ENCODE results near the gene ARSB.

ARSB gene

GRCh38 chr5:78979117-78979742 is 5.9 kb downstream of the ARSB start:
- Histone ChIP-seq H3K9me2 (replicated peaks; ENCODE audit: low read depth, low read length) (no peaks in the 10 kb centered on the region), H3K9me3 (ENCODE audit: insufficient read depth, low read depth, low read length) (no peaks in the 10 kb centered on the region), H3K79me2 (ENCODE audit: insufficient read depth, low read length) (peaks cover 21% of the 10 kb centered on the region; the same call in 1 of the 2 replicates), H3K4me2 (ENCODE audit: low read depth, low read length, poor library complexity, severe bottlenecking) (no peak overlapping the region), H4K20me1 (ENCODE audit: insufficient read depth, low read length, poor library complexity, severe bottlenecking) (no peaks in the 10 kb centered on the region), H3K4me1 (ENCODE audit: insufficient read depth, low read length, poor library complexity, severe bottlenecking) (peaks cover 22% of the 10 kb centered on the region), H2AFZ (ENCODE audit: low read length) (no peak overlapping the region), H3F3A (ENCODE audit: low read depth) (no peaks in the 10 kb centered on the region), H3K9ac (ENCODE audit: low read depth, low read length, poor library complexity, severe bottlenecking) (no peak overlapping the region), H3K36me3 (ENCODE audit: insufficient read depth, low read length) (no peaks in the 10 kb centered on the region), H3K4me3 (ENCODE audit: low read length, poor library complexity, severe bottlenecking) (no peak overlapping the region), H3K27me3 (ENCODE audit: insufficient read depth, low read length, poor library complexity, severe bottlenecking) (no peaks in the 10 kb centered on the region)
- TF ChIP-seq, protein P1, sequence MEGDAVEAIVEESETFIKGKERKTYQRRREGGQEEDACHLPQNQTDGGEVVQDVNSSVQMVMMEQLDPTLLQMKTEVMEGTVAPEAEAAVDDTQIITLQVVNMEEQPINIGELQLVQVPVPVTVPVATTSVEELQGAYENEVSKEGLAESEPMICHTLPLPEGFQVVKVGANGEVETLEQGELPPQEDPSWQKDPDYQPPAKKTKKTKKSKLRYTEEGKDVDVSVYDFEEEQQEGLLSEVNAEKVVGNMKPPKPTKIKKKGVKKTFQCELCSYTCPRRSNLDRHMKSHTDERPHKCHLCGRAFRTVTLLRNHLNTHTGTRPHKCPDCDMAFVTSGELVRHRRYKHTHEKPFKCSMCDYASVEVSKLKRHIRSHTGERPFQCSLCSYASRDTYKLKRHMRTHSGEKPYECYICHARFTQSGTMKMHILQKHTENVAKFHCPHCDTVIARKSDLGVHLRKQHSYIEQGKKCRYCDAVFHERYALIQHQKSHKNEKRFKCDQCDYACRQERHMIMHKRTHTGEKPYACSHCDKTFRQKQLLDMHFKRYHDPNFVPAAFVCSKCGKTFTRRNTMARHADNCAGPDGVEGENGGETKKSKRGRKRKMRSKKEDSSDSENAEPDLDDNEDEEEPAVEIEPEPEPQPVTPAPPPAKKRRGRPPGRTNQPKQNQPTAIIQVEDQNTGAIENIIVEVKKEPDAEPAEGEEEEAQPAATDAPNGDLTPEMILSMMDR (conservative IDR thresholded peaks at IDR 0.05; ENCODE audit: low read length) = no peak
- TF ChIP-seq EZH2phosphoT487 (IDR thresholded peaks at IDR 0.05; ENCODE audit: borderline replicate concordance) = no peak

- Histone ChIP-seq H3K4me3 (ENCODE audit: low read length, poor library complexity, severe bottlenecking) (no peak overlapping the region), H3K4me2 (ENCODE audit: low read depth, low read length, poor library complexity, severe bottlenecking) (no peak overlapping the region)
- TF ChIP-seq, protein P1 (conservative IDR thresholded peaks at IDR 0.05; ENCODE audit: low read length) = no peak
- no peak for TF ChIP-seq EZH2phosphoT487 (IDR thresholded peaks at IDR 0.05; ENCODE audit: borderline replicate concordance)
Measured at GRCh38 chr5:78975035-78975434, 10.1 kb downstream of the ARSB start.

DNA sequence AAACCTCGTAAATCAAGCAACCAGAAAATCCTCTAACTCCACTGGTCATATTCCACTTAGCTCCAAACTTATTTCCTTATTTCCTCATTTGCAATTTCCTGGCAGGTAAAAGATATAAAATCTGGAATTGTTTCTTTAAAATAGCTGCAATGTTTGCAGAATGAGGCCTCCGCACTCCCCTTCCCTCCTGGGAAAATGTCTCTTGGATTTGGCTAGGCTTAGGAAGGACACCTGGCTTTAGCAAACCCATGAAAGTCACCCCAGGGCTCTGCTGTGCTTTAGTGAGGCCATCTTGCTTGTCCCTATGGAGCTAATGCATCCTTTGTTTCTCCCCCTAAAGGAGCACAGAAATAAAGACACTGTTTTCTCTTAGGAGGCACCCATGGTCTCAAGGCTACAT is 10.5 kb downstream of the ARSB start:
- no peaks in the 10 kb centered on the region for H3K79me2 ChIP-seq (ENCODE audit: insufficient read depth, low read length)

More at GRCh38 chr5:78975035-78975434, 10.1 kb downstream of the ARSB start:
- no peak overlapping the region for H3K9ac ChIP-seq (ENCODE audit: low read depth, low read length, poor library complexity, severe bottlenecking)
- H4K20me1 ChIP-seq (ENCODE audit: insufficient read depth, low read length, poor library complexity, severe bottlenecking) = no peaks in the 10 kb centered on the region
- H3K4me1 ChIP-seq (ENCODE audit: insufficient read depth, low read length, poor library complexity, severe bottlenecking) = peaks cover 3% of the 10 kb centered on the region
- no peaks in the 10 kb centered on the region for H3F3A ChIP-seq (ENCODE audit: low read depth)
- H3K79me2 ChIP-seq (ENCODE audit: insufficient read depth, low read length) = 0 out of 2 replicates have a peak, but pooled peaks cover under 1% of the 10 kb centered on the region
- H3K36me3 ChIP-seq (ENCODE audit: insufficient read depth, low read length) = no peaks in the 10 kb centered on the region
- no peaks in the 10 kb centered on the region for H3K9me2 ChIP-seq (replicated peaks; ENCODE audit: low read depth, low read length)
- H3K27me3 ChIP-seq (ENCODE audit: insufficient read depth, low read length, poor library complexity, severe bottlenecking) = no peaks in the 10 kb centered on the region
- H2AFZ ChIP-seq (ENCODE audit: low read length) = no peak overlapping the region
- H3K9me3 ChIP-seq (ENCODE audit: insufficient read depth, low read depth, low read length) = no peaks in the 10 kb centered on the region

More for the DNA sequence above, 10.5 kb downstream of the ARSB start:
- Histone ChIP-seq H3F3A (ENCODE audit: low read depth) (no peaks in the 10 kb centered on the region), H3K4me3 (ENCODE audit: low read length, poor library complexity, severe bottlenecking) (no peak overlapping the region), H3K9me2 (replicated peaks; ENCODE audit: low read depth, low read length) (no peaks in the 10 kb centered on the region), H3K27me3 (ENCODE audit: insufficient read depth, low read length, poor library complexity, severe bottlenecking) (no peaks in the 10 kb centered on the region), H3K4me2 (ENCODE audit: low read depth, low read length, poor library complexity, severe bottlenecking) (no peak overlapping the region), H3K36me3 (ENCODE audit: insufficient read depth, low read length) (no peaks in the 10 kb centered on the region), H2AFZ (ENCODE audit: low read length) (no peak overlapping the region), H3K4me1 (ENCODE audit: insufficient read depth, low read length, poor library complexity, severe bottlenecking) (no peaks in the 10 kb centered on the region), H4K20me1 (ENCODE audit: insufficient read depth, low read length, poor library complexity, severe bottlenecking) (no peaks in the 10 kb centered on the region), H3K9me3 (ENCODE audit: insufficient read depth, low read depth, low read length) (no peaks in the 10 kb centered on the region), H3K9ac (ENCODE audit: low read depth, low read length, poor library complexity, severe bottlenecking) (no peak overlapping the region)
- TF ChIP-seq, protein P1 (conservative IDR thresholded peaks at IDR 0.05; ENCODE audit: low read length) = no peak
- no peak for TF ChIP-seq EZH2phosphoT487 (IDR thresholded peaks at IDR 0.05; ENCODE audit: borderline replicate concordance)
